Choroid plexus epithelial cell (primary cell): ENCODE data around the gene KRT26.

ENCODE experiments used
- DNase-seq: peaks from one replicate; pipeline ENCODE4 v3.0.0-alpha.2; 2010; ENCODE audit warnings: low read depth
- H3K4me3 ChIP-seq: 2 replicates; pipeline ENCODE4 v1.5.1; 2011; ENCODE audit warnings: low read depth, mild to moderate bottlenecking, control low read depth, low read length, moderate library complexity
- TF ChIP-seq, protein P1 (sequence below): conservative IDR thresholded peaks from 2 replicates; pipeline ENCODE4 v1.5.1; 2011; ENCODE audit warnings: low read depth, mild to moderate bottlenecking, control low read depth, inconsistent platforms, low read length, moderate library complexity

KRT26 gene

DNA sequence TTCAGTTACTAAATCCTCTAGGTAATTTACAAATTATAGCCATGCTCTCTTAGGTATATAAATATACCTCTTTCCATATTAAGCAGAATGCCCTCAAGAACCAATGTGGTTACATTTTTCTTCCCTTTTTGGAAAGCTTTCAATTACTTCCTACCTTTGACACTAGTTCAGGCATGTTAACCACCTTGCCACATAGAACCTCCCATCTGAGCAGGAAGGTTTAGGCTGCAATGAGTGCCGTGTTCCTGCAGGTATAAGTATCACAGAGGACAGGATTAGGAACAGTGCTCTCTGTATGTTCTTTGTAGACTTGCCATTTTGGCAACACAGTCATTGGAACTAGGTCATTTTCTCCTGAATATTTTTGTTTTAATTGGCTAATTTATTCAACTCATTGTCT is 37.0 kb downstream of the KRT26 start:
- DNase-seq: no peak
- TF ChIP-seq, protein P1, sequence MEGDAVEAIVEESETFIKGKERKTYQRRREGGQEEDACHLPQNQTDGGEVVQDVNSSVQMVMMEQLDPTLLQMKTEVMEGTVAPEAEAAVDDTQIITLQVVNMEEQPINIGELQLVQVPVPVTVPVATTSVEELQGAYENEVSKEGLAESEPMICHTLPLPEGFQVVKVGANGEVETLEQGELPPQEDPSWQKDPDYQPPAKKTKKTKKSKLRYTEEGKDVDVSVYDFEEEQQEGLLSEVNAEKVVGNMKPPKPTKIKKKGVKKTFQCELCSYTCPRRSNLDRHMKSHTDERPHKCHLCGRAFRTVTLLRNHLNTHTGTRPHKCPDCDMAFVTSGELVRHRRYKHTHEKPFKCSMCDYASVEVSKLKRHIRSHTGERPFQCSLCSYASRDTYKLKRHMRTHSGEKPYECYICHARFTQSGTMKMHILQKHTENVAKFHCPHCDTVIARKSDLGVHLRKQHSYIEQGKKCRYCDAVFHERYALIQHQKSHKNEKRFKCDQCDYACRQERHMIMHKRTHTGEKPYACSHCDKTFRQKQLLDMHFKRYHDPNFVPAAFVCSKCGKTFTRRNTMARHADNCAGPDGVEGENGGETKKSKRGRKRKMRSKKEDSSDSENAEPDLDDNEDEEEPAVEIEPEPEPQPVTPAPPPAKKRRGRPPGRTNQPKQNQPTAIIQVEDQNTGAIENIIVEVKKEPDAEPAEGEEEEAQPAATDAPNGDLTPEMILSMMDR: no peak
- H3K4me3 ChIP-seq: no peak overlapping the region

DNA sequence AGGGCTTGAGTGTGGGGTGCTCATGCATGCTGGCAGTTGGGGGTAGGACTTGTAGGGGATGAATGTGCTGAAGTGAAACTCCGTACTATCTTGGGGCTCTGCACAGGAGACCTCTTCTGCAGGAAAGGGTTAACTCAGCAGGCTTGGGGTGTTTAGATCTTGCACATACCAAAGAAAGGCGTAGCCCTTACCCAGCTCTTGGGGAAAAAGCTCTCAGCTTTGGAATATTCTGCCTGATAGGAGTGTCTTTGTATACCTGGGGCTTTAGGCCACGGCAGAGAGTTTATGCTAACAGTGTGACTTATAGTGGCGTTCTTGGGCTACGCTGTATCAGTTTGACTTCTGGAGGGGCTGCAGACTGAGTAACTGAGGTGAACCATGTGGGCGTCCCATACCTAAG is 38.0 kb downstream of the KRT26 start:
- TF ChIP-seq, protein P1: no peak
- no peak for DNase-seq
- H3K4me3 ChIP-seq: no peak overlapping the region

DNA sequence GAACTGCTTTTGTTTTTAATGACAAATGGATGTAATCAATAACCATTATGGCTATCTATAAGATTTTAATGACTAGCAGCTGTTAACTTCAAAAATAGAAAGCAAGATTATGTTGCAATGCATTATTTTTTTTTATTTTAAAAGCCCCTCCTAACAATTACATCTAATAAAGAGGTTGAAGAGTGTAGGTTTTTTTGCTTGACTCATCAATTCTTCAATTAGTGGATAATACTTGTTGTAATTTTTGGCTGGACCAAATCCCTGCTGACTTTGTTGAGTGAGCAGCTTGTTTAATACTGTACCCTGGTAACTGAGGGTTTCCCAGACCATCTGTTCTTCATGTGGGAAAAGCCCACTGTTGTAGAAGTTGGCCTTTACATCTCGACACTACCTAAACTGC is 41.0 kb downstream of the KRT26 start:
- TF ChIP-seq, protein P1: no peak
- DNase-seq: no peak
- H3K4me3 ChIP-seq: no peak overlapping the region

DNA sequence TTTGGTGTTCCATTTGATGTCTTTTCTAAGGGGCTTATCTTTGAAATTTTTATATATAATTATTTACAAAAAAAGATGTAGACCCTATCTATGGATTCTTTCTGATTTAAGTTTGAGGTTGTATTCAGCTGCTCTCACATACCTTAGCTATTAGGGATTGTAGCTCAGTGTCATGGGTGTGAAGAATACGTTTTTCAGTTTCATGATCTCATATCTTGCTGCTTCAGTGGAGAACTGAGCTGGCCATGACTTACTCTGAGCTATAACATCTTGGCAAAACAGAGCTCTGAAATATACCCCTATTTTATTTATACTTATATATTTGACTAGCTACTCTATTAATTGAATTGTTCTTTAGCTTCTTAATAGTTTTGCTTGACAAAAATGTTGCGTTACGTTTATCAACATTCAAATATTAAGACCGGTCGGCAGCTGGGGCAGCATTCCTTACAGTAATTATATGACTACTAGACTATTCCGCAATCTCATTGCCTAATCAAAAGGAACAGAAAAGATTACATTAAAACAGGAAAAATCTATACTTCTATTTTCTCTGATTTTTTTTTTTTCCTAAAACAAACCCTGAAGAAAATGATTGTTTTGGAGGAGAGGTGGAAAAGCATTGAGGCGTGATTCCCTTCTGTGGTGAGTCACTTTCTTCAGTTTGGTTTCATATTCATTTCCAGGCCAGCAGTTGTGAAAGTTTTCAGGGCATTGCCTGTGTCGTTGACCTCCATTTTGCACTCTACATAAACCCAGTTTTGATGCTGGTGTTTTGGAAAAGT is 44.4 kb downstream of the KRT26 start:
- TF ChIP-seq, protein P1: no peak
- peak; percentile 33 for DNase-seq
- H3K4me3 ChIP-seq: no peak overlapping the region

DNA sequence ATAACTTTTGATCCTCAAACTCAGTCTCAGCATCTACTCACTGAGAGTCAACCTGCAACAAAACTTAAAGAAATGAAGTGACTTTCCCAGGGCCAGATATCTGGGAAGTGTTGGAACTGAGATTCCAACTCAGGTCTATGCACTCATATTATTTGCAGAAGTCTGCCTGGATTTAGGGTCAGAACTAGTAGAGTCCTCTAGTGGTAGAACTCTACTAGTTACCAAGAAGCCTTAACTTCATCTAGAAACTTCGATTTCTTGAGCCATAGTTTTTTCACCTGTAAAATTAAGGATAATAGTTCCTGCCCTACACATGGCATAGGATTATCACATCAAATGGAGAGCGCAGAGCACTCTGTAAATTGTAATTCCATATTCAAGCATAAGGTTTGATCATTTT is 45.1 kb downstream of the KRT26 start:
- no peak overlapping the region for H3K4me3 ChIP-seq
- TF ChIP-seq, protein P1: peak; percentile 41
- peak; percentile 24 for DNase-seq

DNA sequence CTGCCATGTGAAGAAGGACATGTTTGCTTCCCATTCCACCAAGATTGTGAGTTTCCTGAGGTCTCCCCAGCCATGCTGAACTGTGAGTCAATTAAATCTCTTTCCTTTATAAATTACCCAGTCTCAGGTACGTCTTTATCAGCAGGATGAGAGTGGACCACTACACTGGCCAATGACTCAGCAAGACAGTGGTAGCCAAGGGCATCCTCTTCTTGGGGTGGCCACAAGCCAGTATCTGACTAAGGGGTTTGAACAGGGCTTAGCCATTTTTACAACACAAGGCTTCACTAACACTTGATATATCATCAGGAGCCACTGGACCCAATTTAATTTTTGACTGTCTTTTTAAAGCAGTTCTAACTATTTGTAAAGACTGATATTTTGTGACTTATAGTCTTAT is 47.3 kb downstream of the KRT26 start:
- DNase-seq: no peak
- TF ChIP-seq, protein P1: no peak
- no peak overlapping the region for H3K4me3 ChIP-seq

DNA sequence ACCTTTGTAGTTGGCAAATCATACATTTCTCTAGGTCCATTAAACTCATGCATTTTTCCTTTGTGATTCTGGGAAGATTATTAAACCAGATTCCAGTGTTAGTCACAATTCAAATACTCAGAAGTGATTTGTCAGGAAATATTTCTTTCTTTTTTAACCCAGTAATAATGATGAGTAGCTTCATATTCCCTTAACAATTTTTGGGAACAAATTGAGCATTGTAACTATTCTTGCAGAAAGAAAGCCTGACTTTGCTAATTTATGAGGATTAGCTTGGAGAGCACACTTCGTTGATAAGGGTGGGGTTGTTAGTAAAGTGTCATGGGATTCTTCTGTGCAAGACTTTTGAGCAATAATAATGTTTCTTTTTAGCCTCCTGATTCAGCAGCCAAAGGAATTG is 49.8 kb downstream of the KRT26 start:
- no peak for DNase-seq
- TF ChIP-seq, protein P1: no peak
- H3K4me3 ChIP-seq: no peak overlapping the region
